GM13977 (cell line): Measurements from ENCODE around the gene GPSM1.

ENCODE experiments used
- DNase-seq: peaks from one replicate; pipeline ENCODE4 v3.0.0; 2012; ENCODE audit warnings: low spot score
- in situ Hi-C: fragments of 300-500 bp; cut with MboI; formaldehyde crosslinking; loops from one replicate; pipeline ENCODE4 v1.12.0; 2022; ENCODE audit warnings: low sequenced_read_pairs, low pct_unique_long_range_greater_than_20kb, mixed read lengths, inconsistent platforms; ENCODE audit not compliant: unreplicated experiment
- TF ChIP-seq, protein P1 (sequence below): IDR thresholded peaks from 2 replicates; pipeline ENCODE4 v1.5.1; 2012; ENCODE audit warnings: mild to moderate bottlenecking, control low read depth; ENCODE audit not compliant: insufficient read depth; ENCODE audit errors: extremely low read depth, missing control alignments

The GPSM1 gene

DNA sequence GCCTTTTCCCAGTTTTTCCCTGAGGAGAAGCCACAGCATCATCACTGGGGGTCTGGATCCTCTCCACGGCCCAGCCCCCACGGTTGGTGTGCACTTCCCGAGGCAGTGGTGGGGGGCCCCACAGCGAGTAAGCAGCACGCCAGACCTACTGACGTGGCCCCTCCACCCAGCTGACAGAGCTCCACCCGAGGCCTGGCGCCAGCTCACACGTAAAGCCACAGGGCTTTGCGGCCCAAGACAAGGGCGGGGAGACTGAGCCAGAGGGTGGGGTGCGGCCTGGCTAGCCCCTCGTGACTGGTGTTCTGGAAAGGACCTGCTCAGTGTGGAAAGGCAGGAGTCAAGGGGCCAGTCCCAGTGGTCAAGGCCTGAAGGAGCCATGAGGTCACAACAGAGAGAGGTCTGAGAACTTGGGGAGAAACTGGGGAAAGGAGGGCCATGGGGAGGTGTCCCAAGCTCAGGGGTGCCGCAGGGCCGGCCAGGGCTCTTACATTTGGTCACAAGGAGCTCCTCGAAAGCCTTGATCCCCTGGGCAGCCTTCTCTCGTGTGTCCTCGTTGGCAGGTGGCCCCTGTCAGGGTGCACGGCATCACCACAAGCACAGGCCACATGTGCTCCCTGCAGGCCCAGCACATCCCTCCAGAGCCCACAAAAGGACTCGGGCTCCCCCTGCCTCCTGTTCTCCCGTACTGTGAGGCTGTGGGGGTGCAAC, 67.1 kb downstream of the GPSM1 start:
- TF ChIP-seq, protein P1, sequence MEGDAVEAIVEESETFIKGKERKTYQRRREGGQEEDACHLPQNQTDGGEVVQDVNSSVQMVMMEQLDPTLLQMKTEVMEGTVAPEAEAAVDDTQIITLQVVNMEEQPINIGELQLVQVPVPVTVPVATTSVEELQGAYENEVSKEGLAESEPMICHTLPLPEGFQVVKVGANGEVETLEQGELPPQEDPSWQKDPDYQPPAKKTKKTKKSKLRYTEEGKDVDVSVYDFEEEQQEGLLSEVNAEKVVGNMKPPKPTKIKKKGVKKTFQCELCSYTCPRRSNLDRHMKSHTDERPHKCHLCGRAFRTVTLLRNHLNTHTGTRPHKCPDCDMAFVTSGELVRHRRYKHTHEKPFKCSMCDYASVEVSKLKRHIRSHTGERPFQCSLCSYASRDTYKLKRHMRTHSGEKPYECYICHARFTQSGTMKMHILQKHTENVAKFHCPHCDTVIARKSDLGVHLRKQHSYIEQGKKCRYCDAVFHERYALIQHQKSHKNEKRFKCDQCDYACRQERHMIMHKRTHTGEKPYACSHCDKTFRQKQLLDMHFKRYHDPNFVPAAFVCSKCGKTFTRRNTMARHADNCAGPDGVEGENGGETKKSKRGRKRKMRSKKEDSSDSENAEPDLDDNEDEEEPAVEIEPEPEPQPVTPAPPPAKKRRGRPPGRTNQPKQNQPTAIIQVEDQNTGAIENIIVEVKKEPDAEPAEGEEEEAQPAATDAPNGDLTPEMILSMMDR: no peak
- DNase-seq: no peak
- in situ Hi-C loops: no loop called here

GRCh38 chr9:136395020-136395340, 67.6 kb downstream of the GPSM1 start:
- DNase-seq: no peak
- TF ChIP-seq, protein P1: no peak
- in situ Hi-C loops: no loop called here

- TF ChIP-seq, protein P1: no peak
- in situ Hi-C loops: no loop called here
- no peak for DNase-seq
Measured at GRCh38 chr9:136395345-136396218, 68.2 kb downstream of the GPSM1 start.

- DNase-seq: no peak
- in situ Hi-C loops: no loop called here
- TF ChIP-seq, protein P1: no peak
Measured at GRCh38 chr9:136396219-136396515, 68.8 kb downstream of the GPSM1 start.

DNA sequence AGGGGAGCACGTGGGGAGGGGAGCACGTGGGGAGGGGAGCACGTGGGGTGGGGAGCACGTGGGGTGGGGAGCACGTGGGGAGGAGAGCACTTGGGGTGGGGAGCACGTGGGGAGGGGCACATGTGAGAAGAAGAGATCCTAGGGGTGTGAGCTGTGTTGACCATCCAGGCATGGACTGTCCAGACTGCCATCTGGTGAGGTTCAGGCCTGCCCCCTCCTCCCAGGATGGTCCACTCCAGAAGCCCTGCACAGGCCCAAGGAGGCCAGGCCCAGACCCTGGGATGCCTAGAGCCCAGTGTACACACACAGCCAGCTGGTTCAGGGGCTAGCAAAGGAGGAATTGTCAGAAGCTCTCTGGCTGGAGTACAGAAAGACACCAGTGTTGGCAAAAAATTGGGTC, 70.3 kb downstream of the GPSM1 start:
- DNase-seq: no peak
- in situ Hi-C loops: no loop called here
- TF ChIP-seq, protein P1: no peak

- TF ChIP-seq, protein P1: no peak
- DNase-seq: no peak
- in situ Hi-C loops: no loop called here
Measured at GRCh38 chr9:136398286-136398685, 70.9 kb downstream of the GPSM1 start.
